ENCODE data around the gene BTBD1.

Gene BTBD1

GRCh38 chr15:82995076-82995475, 72.0 kb downstream of the BTBD1 start:
- TF ChIP-seq, protein P1, sequence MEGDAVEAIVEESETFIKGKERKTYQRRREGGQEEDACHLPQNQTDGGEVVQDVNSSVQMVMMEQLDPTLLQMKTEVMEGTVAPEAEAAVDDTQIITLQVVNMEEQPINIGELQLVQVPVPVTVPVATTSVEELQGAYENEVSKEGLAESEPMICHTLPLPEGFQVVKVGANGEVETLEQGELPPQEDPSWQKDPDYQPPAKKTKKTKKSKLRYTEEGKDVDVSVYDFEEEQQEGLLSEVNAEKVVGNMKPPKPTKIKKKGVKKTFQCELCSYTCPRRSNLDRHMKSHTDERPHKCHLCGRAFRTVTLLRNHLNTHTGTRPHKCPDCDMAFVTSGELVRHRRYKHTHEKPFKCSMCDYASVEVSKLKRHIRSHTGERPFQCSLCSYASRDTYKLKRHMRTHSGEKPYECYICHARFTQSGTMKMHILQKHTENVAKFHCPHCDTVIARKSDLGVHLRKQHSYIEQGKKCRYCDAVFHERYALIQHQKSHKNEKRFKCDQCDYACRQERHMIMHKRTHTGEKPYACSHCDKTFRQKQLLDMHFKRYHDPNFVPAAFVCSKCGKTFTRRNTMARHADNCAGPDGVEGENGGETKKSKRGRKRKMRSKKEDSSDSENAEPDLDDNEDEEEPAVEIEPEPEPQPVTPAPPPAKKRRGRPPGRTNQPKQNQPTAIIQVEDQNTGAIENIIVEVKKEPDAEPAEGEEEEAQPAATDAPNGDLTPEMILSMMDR (conservative IDR thresholded peaks at IDR 0.05; ENCODE audit: low read depth, low read length): no peak
- Histone ChIP-seq H3K4me1 (ENCODE audit: low read depth, poor library complexity, severe bottlenecking) (peaks cover 14% of the 10 kb centered on the region), H2AFZ (ENCODE audit: low read depth) (no peak overlapping the region), H3K36me3 (ENCODE audit: insufficient read depth) (no peaks in the 10 kb centered on the region), H3K4me2 (no peak overlapping the region), H3K4me3 (IDR thresholded peaks at IDR 0.05; ENCODE audit: insufficient read depth, low read depth, low read length) (no peak overlapping the region), H3K27me3 (ENCODE audit: insufficient read depth, low read depth) (no peaks in the 10 kb centered on the region), H3K79me2 (ENCODE audit: insufficient read depth, low read depth) (no peaks in the 10 kb centered on the region), H4K20me1 (ENCODE audit: insufficient read depth) (no peaks in the 10 kb centered on the region), H3K27ac (no peak overlapping the region), H3K9ac (no peak overlapping the region)

DNA sequence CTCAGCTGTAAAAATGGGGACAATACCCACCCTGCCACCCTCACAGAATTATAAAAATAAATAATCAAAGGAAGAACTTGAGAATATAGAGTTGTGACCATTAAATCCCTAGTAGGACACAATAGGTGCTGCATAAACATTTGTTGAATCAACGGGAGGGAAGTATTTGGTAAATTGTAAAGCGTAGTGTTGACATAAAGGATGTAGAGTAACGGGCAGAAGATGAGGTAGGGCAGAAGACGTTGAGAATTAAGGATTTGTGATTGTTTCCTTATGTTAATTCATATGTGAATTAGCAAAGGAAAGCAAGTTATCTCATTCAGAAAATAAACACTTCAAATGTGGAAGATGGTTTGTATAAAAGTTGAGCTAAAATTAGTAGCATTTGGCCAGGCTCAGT, 73.9 kb downstream of the BTBD1 start:
- TF ChIP-seq, protein P1 (conservative IDR thresholded peaks at IDR 0.05; ENCODE audit: low read depth, low read length): no peak
- H3K27ac ChIP-seq: no peak overlapping the region
- no peak overlapping the region for H3K4me2 ChIP-seq
- no peaks in the 10 kb centered on the region for H3K27me3 ChIP-seq (ENCODE audit: insufficient read depth, low read depth)
- no peak overlapping the region for H3K4me3 ChIP-seq (IDR thresholded peaks at IDR 0.05; ENCODE audit: insufficient read depth, low read depth, low read length)
- no peaks in the 10 kb centered on the region for H3K79me2 ChIP-seq (ENCODE audit: insufficient read depth, low read depth)
- H3K4me1 ChIP-seq (ENCODE audit: low read depth, poor library complexity, severe bottlenecking): peaks cover 10% of the 10 kb centered on the region
- H4K20me1 ChIP-seq (ENCODE audit: insufficient read depth): no peaks in the 10 kb centered on the region
- H3K36me3 ChIP-seq (ENCODE audit: insufficient read depth): peaks cover 3% of the 10 kb centered on the region; the same call in 1 of the 2 replicates
- no peak overlapping the region for H2AFZ ChIP-seq (ENCODE audit: low read depth)
- H3K9ac ChIP-seq: no peak overlapping the region

GRCh38 chr15:82992436-82992998, 74.5 kb downstream of the BTBD1 start:
- Histone ChIP-seq H4K20me1 (ENCODE audit: insufficient read depth) (no peaks in the 10 kb centered on the region), H2AFZ (ENCODE audit: low read depth) (no peak overlapping the region), H3K4me1 (ENCODE audit: low read depth, poor library complexity, severe bottlenecking) (peaks cover 12% of the 10 kb centered on the region), H3K36me3 (ENCODE audit: insufficient read depth) (peaks cover 3% of the 10 kb centered on the region; the same call in 1 of the 2 replicates), H3K9ac (no peak overlapping the region), H3K4me3 (IDR thresholded peaks at IDR 0.05; ENCODE audit: insufficient read depth, low read depth, low read length) (no peak overlapping the region), H3K27ac (no peak overlapping the region), H3K27me3 (ENCODE audit: insufficient read depth, low read depth) (no peaks in the 10 kb centered on the region), H3K4me2 (no peak overlapping the region), H3K79me2 (ENCODE audit: insufficient read depth, low read depth) (0 out of 2 replicates have a peak, but pooled peaks cover 3% of the 10 kb centered on the region)
- TF ChIP-seq, protein P1 (conservative IDR thresholded peaks at IDR 0.05; ENCODE audit: low read depth, low read length): no peak

- Histone ChIP-seq H3K4me1 (ENCODE audit: low read depth, poor library complexity, severe bottlenecking) (peaks cover 15% of the 10 kb centered on the region), H3K4me3 (IDR thresholded peaks at IDR 0.05; ENCODE audit: insufficient read depth, low read depth, low read length) (no peak overlapping the region), H3K27me3 (ENCODE audit: insufficient read depth, low read depth) (no peaks in the 10 kb centered on the region), H3K27ac (peak overlapping the region; percentile 32; the same call in 1 of the 2 replicates), H3K9ac (peak overlapping the region; percentile 47; the same call in 1 of the 2 replicates), H2AFZ (ENCODE audit: low read depth) (peak overlapping the region; percentile 80), H4K20me1 (ENCODE audit: insufficient read depth) (no peaks in the 10 kb centered on the region), H3K4me2 (peak overlapping the region; percentile 94), H3K36me3 (ENCODE audit: insufficient read depth) (peaks cover 3% of the 10 kb centered on the region; the same call in 1 of the 2 replicates), H3K79me2 (ENCODE audit: insufficient read depth, low read depth) (peaks cover 12% of the 10 kb centered on the region; the same call in 1 of the 2 replicates)
- TF ChIP-seq, protein P1 (conservative IDR thresholded peaks at IDR 0.05; ENCODE audit: low read depth, low read length): no peak
Measured at GRCh38 chr15:82986442-82986780, 80.6 kb downstream of the BTBD1 start.
